H1 (cell line): ENCODE results near the gene MKLN1. TPM values are rescaled to one million over a fixed set of nuclear protein-coding genes. Genes with fewer than 3 reads are reported as not detected.

Experiments used
- CTCF ChIA-PET: fragments of 300-600 bp; sonication (Branson Sonifier 250); formaldehyde crosslinking; loops from one replicate; lab custom pipeline; 2021; ENCODE audit not compliant: partially characterized antibody; lab: Charles Lee
- POLR2A ChIA-PET: fragments of 300-600 bp; sonication (Branson Sonifier 250); formaldehyde crosslinking; loops from one replicate; lab custom pipeline; 2021; ENCODE audit warnings: inconsistent platforms; ENCODE audit not compliant: partially characterized antibody; lab: Charles Lee
- DNase-seq, 2 experiments: peaks; one replicate each; pipeline versions ENCODE4 v3.0.0 to v3.0.0-alpha.2; 2010 to 2022; ENCODE audit warnings: low spot score in 2 of 2, low read depth in 1 of 2, mixed read lengths in 1 of 2
- FAIRE-seq: peaks from 2 replicates; lab custom pipeline; 2011; peaks lifted over from hg19 to GRCh38; lab: Jason Lieb, UNC
- H2AFZ ChIP-seq: 2 replicates; pipeline ENCODE4 v1.8.1; 2012; ENCODE audit warnings: low read length, inconsistent platforms
- H2AK5ac ChIP-seq: 2 replicates; pipeline ENCODE4 v1.6.1; 2013; ENCODE audit warnings: low read depth, low read length
- H2BK120ac ChIP-seq: replicated peaks from 2 replicates; pipeline ENCODE3; 2013; ENCODE audit warnings: low read depth, low read length, inconsistent platforms
- H2BK12ac ChIP-seq: 2 replicates; pipeline ENCODE4 v1.6.1; 2013; ENCODE audit warnings: low read depth, low read length
- H2BK15ac ChIP-seq: 2 replicates; pipeline ENCODE4 v1.6.1; 2013; ENCODE audit warnings: low read length
- H2BK20ac ChIP-seq: 2 replicates; pipeline ENCODE4 v1.6.1; 2013; ENCODE audit warnings: low read length
- H2BK5ac ChIP-seq: 2 replicates; pipeline ENCODE4 v1.6.1; 2013; ENCODE audit warnings: low read depth, low read length
- H3K14ac ChIP-seq: 2 replicates; pipeline ENCODE4 v1.6.1; 2013; ENCODE audit warnings: inconsistent platforms; ENCODE audit not compliant: insufficient read length
- H3K18ac ChIP-seq: 2 replicates; pipeline ENCODE4 v1.6.1; 2013; ENCODE audit warnings: low read length; ENCODE audit errors: extremely low read depth
- H3K23ac ChIP-seq: 2 replicates; pipeline ENCODE4 v1.6.1; 2013; ENCODE audit warnings: inconsistent platforms; ENCODE audit not compliant: insufficient read length
- H3K23me2 ChIP-seq: 2 replicates; pipeline ENCODE4 v1.6.1; 2013; ENCODE audit warnings: low read depth, low read length
- H3K27ac ChIP-seq: 2 replicates; pipeline ENCODE4 v1.6.1; 2011; ENCODE audit warnings: low read depth, low read length, inconsistent platforms
- H3K27me3 ChIP-seq, 4 experiments: replicated peaks in 1 of 4; 1 replicate in 1 of 4; 2 replicates in 3 of 4; pipeline versions ENCODE4 v1.6.1 to v1.8.1; 2011 to 2013; ENCODE audit warnings: low read length in 3 of 4, mild to moderate bottlenecking in 3 of 4, inconsistent platforms in 2 of 4, mixed read lengths in 2 of 4, moderate library complexity in 1 of 4; ENCODE audit not compliant: control insufficient read depth in 3 of 4, insufficient read depth in 3 of 4; ENCODE audit errors: extremely low read depth in 1 of 4
- H3K36me3 ChIP-seq, 4 experiments: 2 replicates each; pipeline versions ENCODE4 v1.6.1 to v1.8.1; 2011 to 2013; ENCODE audit warnings: mild to moderate bottlenecking in 4 of 4, low read length in 3 of 4, moderate library complexity in 2 of 4, control low read depth in 1 of 4, inconsistent platforms in 1 of 4; ENCODE audit not compliant: insufficient read depth in 4 of 4, control insufficient read depth in 2 of 4
- H3K4ac ChIP-seq: replicated peaks from 2 replicates; pipeline ENCODE3; 2013; ENCODE audit warnings: low read length, low read depth, mixed read lengths, inconsistent platforms; ENCODE audit not compliant: insufficient read length
- H3K4me1 ChIP-seq, 4 experiments: replicated peaks in 1 of 4; 1 replicate in 1 of 4; 2 replicates in 3 of 4; pipeline versions ENCODE4 v1.6.1 to v1.8.1; 2011 to 2013; ENCODE audit warnings: low read length in 3 of 4, inconsistent platforms in 2 of 4, mixed read lengths in 1 of 4; ENCODE audit not compliant: insufficient read depth in 4 of 4, control insufficient read depth in 3 of 4
- H3K4me2 ChIP-seq, 2 experiments: 2 replicates each; pipeline versions ENCODE4 v1.6.1 to v1.8.1; 2011 to 2013; ENCODE audit warnings: low read depth in 2 of 2, low read length in 2 of 2, control low read depth in 1 of 2, inconsistent platforms in 1 of 2, mild to moderate bottlenecking in 1 of 2; ENCODE audit not compliant: insufficient read depth in 1 of 2
- H3K4me3 ChIP-seq, 4 experiments: fragments of 200-600, 300-600 bp in 1 of 4; sonication (generic), shearing (Covaris generic), sonication (Bioruptor Twin) in 1 of 4; 2 replicates each; pipeline versions ENCODE4 v1.5.1 to v1.8.1; 2011 to 2016; ENCODE audit warnings: low read length in 4 of 4, low read depth in 3 of 4, control low read depth in 2 of 4, inconsistent platforms in 2 of 4, mild to moderate bottlenecking in 2 of 4, mixed read lengths in 1 of 4, moderate library complexity in 1 of 4; ENCODE audit not compliant: insufficient read depth in 2 of 4; ENCODE audit errors: extremely low read depth in 1 of 4
- H3K56ac ChIP-seq: replicated peaks from 2 replicates; pipeline ENCODE3; 2013; ENCODE audit warnings: low read depth, mild to moderate bottlenecking, mixed read lengths, low read length, inconsistent platforms; ENCODE audit not compliant: insufficient read length
- H3K79me1 ChIP-seq: 2 replicates; pipeline ENCODE4 v1.6.1; 2013; ENCODE audit warnings: low read depth, low read length, control low read depth
- H3K79me2 ChIP-seq, 2 experiments: 2 replicates each; pipeline versions ENCODE4 v1.6.1 to v1.8.1; 2012 to 2013; ENCODE audit warnings: low read length in 2 of 2, mild to moderate bottlenecking in 2 of 2, inconsistent platforms in 1 of 2; ENCODE audit not compliant: insufficient read depth in 2 of 2, control insufficient read depth in 1 of 2
- H3K9ac ChIP-seq, 4 experiments: replicated peaks in 1 of 4; 1 replicate in 1 of 4; 2 replicates in 3 of 4; pipeline versions ENCODE4 v1.6.1 to v1.8.1; 2011 to 2013; ENCODE audit warnings: low read depth in 3 of 4, low read length in 3 of 4, control low read depth in 2 of 4, mild to moderate bottlenecking in 2 of 4, moderate library complexity in 2 of 4, inconsistent platforms in 1 of 4; ENCODE audit errors: extremely low read depth in 1 of 4
- H3K9me3 ChIP-seq, 2 experiments: 2 replicates each; pipeline versions ENCODE4 v1.6.1 to v1.8.1; 2012 to 2013; ENCODE audit warnings: mild to moderate bottlenecking in 2 of 2, moderate library complexity in 2 of 2, control low read depth in 1 of 2, inconsistent platforms in 1 of 2, low read depth in 1 of 2, low read length in 1 of 2, mixed read lengths in 1 of 2; ENCODE audit not compliant: insufficient read depth in 2 of 2
- H4K20me1 ChIP-seq, 2 experiments: replicated peaks in 1 of 2; 2 replicates each; pipeline versions ENCODE3 to v1.8.1; 2011 to 2013; ENCODE audit warnings: inconsistent platforms in 2 of 2, low read length in 2 of 2, mild to moderate bottlenecking in 1 of 2; ENCODE audit not compliant: insufficient read depth in 2 of 2, control insufficient read depth in 1 of 2
- H4K5ac ChIP-seq: 2 replicates; pipeline ENCODE4 v1.6.1; 2013; ENCODE audit warnings: low read length, low read depth, mixed read lengths, inconsistent platforms; ENCODE audit not compliant: insufficient read length
- H4K8ac ChIP-seq: 2 replicates; pipeline ENCODE4 v1.8.0; 2013; ENCODE audit warnings: mild to moderate bottlenecking, moderate library complexity, low read length, inconsistent platforms; ENCODE audit not compliant: insufficient read depth; ENCODE audit errors: extremely low read depth
- H4K91ac ChIP-seq: replicated peaks from 2 replicates; pipeline ENCODE3; 2013; ENCODE audit warnings: low read length, mixed read lengths, inconsistent platforms; ENCODE audit not compliant: insufficient read length
- HDAC2 ChIP-seq, 2 experiments: fragments of 300-600 bp in 1 of 2; sonication (generic) in 1 of 2; IDR thresholded peaks; 2 replicates each; pipeline ENCODE4 v1.6.1; 2011 to 2012; ENCODE audit warnings: low read depth in 2 of 2, low read length in 2 of 2, mild to moderate bottlenecking in 2 of 2, moderate library complexity in 2 of 2, borderline replicate concordance in 1 of 2, inconsistent platforms in 1 of 2
- KDM4A ChIP-seq: IDR thresholded peaks from one replicate; pipeline ENCODE4 v1.7.1; 2012; ENCODE audit warnings: low read depth, mild to moderate bottlenecking, moderate library complexity, low read length, inconsistent platforms; ENCODE audit not compliant: severe bottlenecking
- SUZ12 ChIP-seq: fragments of 200-600 bp; sonication (generic); IDR thresholded peaks from 2 replicates; pipeline ENCODE4 v1.6.1; 2012; ENCODE audit warnings: mild to moderate bottlenecking, inconsistent platforms, low read length, moderate library complexity, mixed read lengths
- YY1 ChIP-seq: IDR thresholded peaks from 2 replicates; pipeline ENCODE4 v1.6.1; 2011; ENCODE audit warnings: low read depth, mild to moderate bottlenecking, low read length
- WGBS, 2 experiments: shearing (Covaris generic) in 1 of 2; methylation state at CpG; one replicate each; pipeline versions ENCODE4 v1.1.6 to v1.1.7; 2013 to 2015; ENCODE audit warnings: low lambda C conversion rate in 2 of 2, mixed read lengths in 2 of 2, inconsistent platforms in 1 of 2, low coverage in 1 of 2, missing lambda C conversion rate in 1 of 2; ENCODE audit not compliant: insufficient replicate concordance in 2 of 2, insufficient coverage in 1 of 2, insufficient read length in 1 of 2; ENCODE audit errors: extremely low coverage in 1 of 2, missing lambda C conversion rate in 1 of 2; 5-methylcytosine and 5-hydroxymethylcytosine counted together
- polyA plus RNA-seq, 7 experiments: library from polyadenylated mRNA; depleted of rRNA in 3 of 7; stranded (reverse) in 5 of 7; unstranded in 2 of 7; fragments of >200 nt in 5 of 7; fragments of 200-250 nt in 2 of 7; gene quantifications; 1 replicate in 5 of 7; 2 replicates in 1 of 7; 4 replicates in 1 of 7; pipeline versions ENCODE4 v1.2.1 to v1.2.3, GENCODE V29; 2011 to 2013; ENCODE audit warnings: missing spikeins in 2 of 7, mixed read lengths in 2 of 7
- total RNA-seq: library from RNA; stranded (reverse); fragmentation: NEBNext Ultra II Directional; extraction: Animal tissue kit (Norgen Biotek cat#: 25700); gene quantifications from 2 replicates; pipeline ENCODE4 v1.2.1, GENCODE V29; 2021
- TF ChIP-seq, protein P1 (sequence below): IDR thresholded peaks from 2 replicates; pipeline ENCODE4 v1.6.1; 2011; ENCODE audit warnings: low read depth, mild to moderate bottlenecking, low read length; ENCODE audit not compliant: insufficient read depth

The MKLN1 gene
- total and polyA plus RNA-seq, 2 of the 8 experiments (the other 6 are each of a cell fraction or from before 2014, with no cell fraction given) = 22.3 to 50.9 TPM

DNA sequence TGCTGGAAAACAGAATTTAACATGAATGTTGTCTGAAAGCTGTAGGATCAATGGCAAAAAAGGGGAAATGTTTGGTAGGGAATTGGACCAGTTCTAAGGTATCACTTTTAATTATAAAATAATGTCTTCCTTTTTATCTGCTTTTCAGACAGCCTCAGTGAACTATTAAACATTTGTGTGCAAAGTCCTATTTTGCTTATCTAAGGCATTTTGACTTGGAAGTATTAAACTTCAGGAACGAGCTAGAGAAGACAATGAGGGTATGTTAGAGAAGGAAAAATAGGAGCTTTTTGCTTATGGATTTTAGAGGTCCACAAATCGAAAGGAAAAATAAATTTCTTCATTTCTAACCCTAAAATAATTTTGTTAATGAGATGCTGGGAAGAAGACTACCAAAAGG is 165.4 kb downstream of the MKLN1 start:
- no peak overlapping the region for H3K9ac ChIP-seq
- H4K8ac ChIP-seq = no peak overlapping the region
- WGBS, 2 experiments = 90% methylated on average over 2 of the region's 2 CpGs; no CpG with 5 or more reads in 1 of the 2 experiments
- H2AFZ ChIP-seq = no peak overlapping the region
- H3K79me2 ChIP-seq = no peaks in the 10 kb centered on the region
- no peak overlapping the region for H2BK12ac ChIP-seq
- H2BK5ac ChIP-seq = no peak overlapping the region
- no peak overlapping the region for H3K4ac ChIP-seq
- no peak overlapping the region for H2AK5ac ChIP-seq
- peaks cover 0 to 3% (median 0%) of the 10 kb centered on the region in 4 experiments; a peak in 1 of 7 replicates for H3K4me1 ChIP-seq
- peaks cover 0 to 8% (median 3%) of the 10 kb centered on the region in 4 experiments; a peak in 3 of 8 replicates for H3K36me3 ChIP-seq
- no peak overlapping the region for H3K4me3 ChIP-seq
- H2BK15ac ChIP-seq = no peak overlapping the region
- H3K23me2 ChIP-seq = no peaks in the 10 kb centered on the region; the same call in 1 of the 2 replicates
- no peak overlapping the region for H2BK120ac ChIP-seq
- no peak overlapping the region for H3K14ac ChIP-seq
- FAIRE-seq = no peak
- TF ChIP-seq, protein P1, sequence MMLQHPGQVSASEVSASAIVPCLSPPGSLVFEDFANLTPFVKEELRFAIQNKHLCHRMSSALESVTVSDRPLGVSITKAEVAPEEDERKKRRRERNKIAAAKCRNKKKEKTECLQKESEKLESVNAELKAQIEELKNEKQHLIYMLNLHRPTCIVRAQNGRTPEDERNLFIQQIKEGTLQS = no peak
- TF ChIP-seq SUZ12 (no peak), KDM4A (no peak), HDAC2 (IDR thresholded peaks at IDR 0.05; ENCODE audit: borderline replicate concordance in 1 of 2, low read depth in 2 of 2, low read length in 2 of 2) (no peak), YY1 (no peak)
- no peak overlapping the region for H3K23ac ChIP-seq
- H3K4me2 ChIP-seq = no peak overlapping the region
- H3K9me3 ChIP-seq = no peaks in the 10 kb centered on the region
- no peak overlapping the region for H3K18ac ChIP-seq
- H3K79me1 ChIP-seq = no peaks in the 10 kb centered on the region
- ChIA-PET POLR2A (interaction anchor here (0.6 to 2.6 kb wide), 7 partner anchors 9 to 383 kb away, joined by 3 to 12 read pairs (median 4); no protein-coding TSS in a partner anchor), CTCF (interaction anchor here (0.7 to 2.7 kb wide), 10 partner anchors 10 to 596 kb away, joined by 3 to 17 read pairs (median 4); no protein-coding TSS in a partner anchor)
- no peak for DNase-seq
- no peak overlapping the region for H2BK20ac ChIP-seq
- H4K20me1 ChIP-seq = peaks cover 0 to 2% of the 10 kb centered on the region in 2 experiments
- H4K5ac ChIP-seq = no peak overlapping the region
- H3K27me3 ChIP-seq = no peaks in the 10 kb centered on the region
- no peak overlapping the region for H3K56ac ChIP-seq
- H4K91ac ChIP-seq = no peak overlapping the region
- H3K27ac ChIP-seq = no peak overlapping the region
